ENCODE data around the gene NRCAM. TPM values are rescaled to one million over a fixed set of nuclear protein-coding genes. Genes with fewer than 3 reads are reported as not detected.

The NRCAM gene
- total RNA-seq, 1 experiment from 2014 or later, result 40.3 TPM

DNA sequence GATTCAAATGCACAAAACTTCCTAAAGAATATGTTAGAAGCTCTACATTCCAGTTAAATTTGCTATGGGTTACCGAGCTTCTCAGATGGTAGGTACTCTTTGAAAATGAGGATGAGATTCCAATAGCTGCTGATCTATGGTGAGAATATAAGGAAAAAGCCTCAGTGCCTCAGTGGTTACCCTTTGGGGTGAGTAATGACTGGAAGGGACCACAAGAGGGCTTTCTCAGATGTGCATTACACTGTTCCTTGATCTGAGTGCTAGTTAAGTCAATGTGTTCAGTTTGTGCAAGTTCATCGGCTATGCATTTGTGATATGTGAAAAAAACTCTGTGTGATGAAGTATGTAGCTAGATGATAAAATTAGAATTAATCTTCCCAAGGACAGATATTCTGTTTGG lies 3.5 kb downstream of the NRCAM start:
- Histone ChIP-seq H3F3A (ENCODE audit: insufficient read depth, low read depth) (peaks cover 10% of the 10 kb centered on the region; the same call in 1 of the 2 replicates), H2AFZ (no peak overlapping the region), H3K79me2 (ENCODE audit: low read depth) (0 out of 2 replicates have a peak, but pooled peaks cover 4% of the 10 kb centered on the region), H3K27ac (no peak overlapping the region), H3K4me1 (replicated peaks; ENCODE audit: insufficient read depth) (0 out of 2 replicates have a peak, but pooled peaks cover 12% of the 10 kb centered on the region), H3K9me3 (ENCODE audit: insufficient read depth, low read depth) (no peaks in the 10 kb centered on the region), H3K4me2 (no peak overlapping the region), H3K9me2 (ENCODE audit: insufficient read depth) (no peaks in the 10 kb centered on the region), H3K36me3 (ENCODE audit: low read depth) (no peaks in the 10 kb centered on the region), H4K20me1 (ENCODE audit: insufficient read depth) (no peaks in the 10 kb centered on the region), H3K4me3 (no peak overlapping the region), H3K27me3 (ENCODE audit: insufficient read depth, low read depth) (no peaks in the 10 kb centered on the region)
- no peak for DNase-seq
- TF ChIP-seq, protein P1, sequence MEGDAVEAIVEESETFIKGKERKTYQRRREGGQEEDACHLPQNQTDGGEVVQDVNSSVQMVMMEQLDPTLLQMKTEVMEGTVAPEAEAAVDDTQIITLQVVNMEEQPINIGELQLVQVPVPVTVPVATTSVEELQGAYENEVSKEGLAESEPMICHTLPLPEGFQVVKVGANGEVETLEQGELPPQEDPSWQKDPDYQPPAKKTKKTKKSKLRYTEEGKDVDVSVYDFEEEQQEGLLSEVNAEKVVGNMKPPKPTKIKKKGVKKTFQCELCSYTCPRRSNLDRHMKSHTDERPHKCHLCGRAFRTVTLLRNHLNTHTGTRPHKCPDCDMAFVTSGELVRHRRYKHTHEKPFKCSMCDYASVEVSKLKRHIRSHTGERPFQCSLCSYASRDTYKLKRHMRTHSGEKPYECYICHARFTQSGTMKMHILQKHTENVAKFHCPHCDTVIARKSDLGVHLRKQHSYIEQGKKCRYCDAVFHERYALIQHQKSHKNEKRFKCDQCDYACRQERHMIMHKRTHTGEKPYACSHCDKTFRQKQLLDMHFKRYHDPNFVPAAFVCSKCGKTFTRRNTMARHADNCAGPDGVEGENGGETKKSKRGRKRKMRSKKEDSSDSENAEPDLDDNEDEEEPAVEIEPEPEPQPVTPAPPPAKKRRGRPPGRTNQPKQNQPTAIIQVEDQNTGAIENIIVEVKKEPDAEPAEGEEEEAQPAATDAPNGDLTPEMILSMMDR (conservative IDR thresholded peaks at IDR 0.05), result peak; percentile 66
- TF ChIP-seq EZH2 (IDR thresholded peaks at IDR 0.05; ENCODE audit: low read depth), result no peak
- CTCF ChIA-PET, result interaction anchor here (0.9 to 1.2 kb wide), 2 partner anchors 9 to 31 kb away, joined by 3 to 5 read pairs; no protein-coding TSS in a partner anchor
- POLR2A ChIA-PET (ENCODE audit: unreplicated experiment), result interaction anchor here (0.6 kb wide), 3 partner anchors 16 to 546 kb away, joined by 3 to 7 read pairs (median 5); no protein-coding TSS in a partner anchor
- BruUV-seq (replicated peaks), result no TSS peak
- intact Hi-C loops (cut with micrococcal nuclease; ENCODE audit: unreplicated experiment), result no loop called here

DNA sequence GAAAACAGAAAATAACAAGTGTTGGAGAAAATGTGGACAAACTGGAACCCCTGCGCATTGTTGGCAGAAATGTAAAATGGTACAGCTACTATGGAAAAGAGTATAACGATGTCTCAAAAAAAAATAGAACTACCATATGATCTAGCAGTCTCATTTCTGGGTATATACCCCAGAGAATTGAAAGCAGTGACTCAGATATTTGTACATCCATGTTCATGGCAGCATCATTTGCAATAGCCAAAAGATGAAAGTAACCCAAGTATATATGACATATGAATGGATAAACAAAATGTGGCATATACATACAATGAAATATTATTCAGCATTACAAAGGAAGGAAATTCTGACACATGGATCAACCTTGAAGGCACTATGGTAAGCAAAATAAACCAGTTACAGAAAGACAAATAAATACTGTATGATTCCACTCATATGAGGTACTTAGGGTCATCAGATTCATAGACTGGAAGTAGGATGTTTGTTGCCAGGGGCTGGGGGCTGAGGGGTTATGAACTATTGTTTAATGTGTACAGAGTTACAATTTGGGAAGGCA lies 4.9 kb downstream of the NRCAM start:
- no peak overlapping the region for H3K4me3 ChIP-seq
- no peaks in the 10 kb centered on the region for H4K20me1 ChIP-seq (ENCODE audit: insufficient read depth)
- no peaks in the 10 kb centered on the region for H3K9me3 ChIP-seq (ENCODE audit: insufficient read depth, low read depth)
- intact Hi-C loops (cut with micrococcal nuclease; ENCODE audit: unreplicated experiment), result no loop called here
- no peak overlapping the region for H2AFZ ChIP-seq
- BruUV-seq (replicated peaks), result no TSS peak
- no peak overlapping the region for H3K27ac ChIP-seq
- H3K4me1 ChIP-seq (replicated peaks; ENCODE audit: insufficient read depth), result 0 out of 2 replicates have a peak, but pooled peaks cover 7% of the 10 kb centered on the region
- no peaks in the 10 kb centered on the region for H3K36me3 ChIP-seq (ENCODE audit: low read depth)
- TF ChIP-seq, protein P1 (conservative IDR thresholded peaks at IDR 0.05), result no peak
- H3K27me3 ChIP-seq (ENCODE audit: insufficient read depth, low read depth), result no peaks in the 10 kb centered on the region
- no peak for DNase-seq
- H3K79me2 ChIP-seq (ENCODE audit: low read depth), result 0 out of 2 replicates have a peak, but pooled peaks cover 4% of the 10 kb centered on the region
- CTCF ChIA-PET, result no interaction called here
- POLR2A ChIA-PET (ENCODE audit: unreplicated experiment), result no interaction called here
- H3F3A ChIP-seq (ENCODE audit: insufficient read depth, low read depth), result peaks cover 10% of the 10 kb centered on the region; the same call in 1 of the 2 replicates
- H3K4me2 ChIP-seq, result no peak overlapping the region
- no peaks in the 10 kb centered on the region for H3K9me2 ChIP-seq (ENCODE audit: insufficient read depth)

DNA sequence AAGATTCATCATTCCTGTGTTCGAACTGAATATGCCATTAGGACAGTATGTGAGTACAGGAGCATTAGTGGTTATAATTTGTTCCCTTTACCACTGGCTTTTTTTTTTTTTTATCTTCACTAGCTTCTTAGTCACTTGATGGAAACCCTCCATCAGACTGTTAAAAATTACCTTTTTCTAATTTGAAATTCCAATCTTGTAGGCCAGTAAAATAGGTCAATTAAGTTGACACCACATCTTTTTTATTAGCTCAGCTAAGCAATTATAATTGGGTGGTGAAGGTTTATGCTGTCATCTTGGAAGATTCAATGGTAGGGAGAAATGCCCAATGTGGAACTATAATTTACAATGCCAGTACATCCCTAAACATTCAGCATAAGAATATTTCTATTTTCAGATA lies 6.1 kb downstream of the NRCAM start:
- Histone ChIP-seq H3F3A (ENCODE audit: insufficient read depth, low read depth) (peaks cover 10% of the 10 kb centered on the region; the same call in 1 of the 2 replicates), H3K9me2 (ENCODE audit: insufficient read depth) (no peaks in the 10 kb centered on the region), H3K36me3 (ENCODE audit: low read depth) (no peaks in the 10 kb centered on the region), H3K27ac (no peak overlapping the region), H3K27me3 (ENCODE audit: insufficient read depth, low read depth) (no peaks in the 10 kb centered on the region), H4K20me1 (ENCODE audit: insufficient read depth) (no peaks in the 10 kb centered on the region), H3K4me3 (no peak overlapping the region), H3K4me2 (no peak overlapping the region), H3K4me1 (replicated peaks; ENCODE audit: insufficient read depth) (0 out of 2 replicates have a peak, but pooled peaks cover 7% of the 10 kb centered on the region), H2AFZ (no peak overlapping the region), H3K9me3 (ENCODE audit: insufficient read depth, low read depth) (no peaks in the 10 kb centered on the region), H3K79me2 (ENCODE audit: low read depth) (0 out of 2 replicates have a peak, but pooled peaks cover 4% of the 10 kb centered on the region)
- BruUV-seq (replicated peaks), result no TSS peak
- POLR2A ChIA-PET (ENCODE audit: unreplicated experiment), result no interaction called here
- DNase-seq, result no peak
- CTCF ChIA-PET, result no interaction called here
- no peak for TF ChIP-seq EZH2 (IDR thresholded peaks at IDR 0.05; ENCODE audit: low read depth)
- TF ChIP-seq, protein P1 (conservative IDR thresholded peaks at IDR 0.05), result no peak
- intact Hi-C loops (cut with micrococcal nuclease; ENCODE audit: unreplicated experiment), result no loop called here

All from PC-9 (cell line).